Measurements from ENCODE around the gene CR1.
"Not testable (repeated sequence)": the region's sequence is repeated elsewhere in the genome, so short reads cannot be mapped to it uniquely, and the experiment has no call there.

The CR1 gene

DNA sequence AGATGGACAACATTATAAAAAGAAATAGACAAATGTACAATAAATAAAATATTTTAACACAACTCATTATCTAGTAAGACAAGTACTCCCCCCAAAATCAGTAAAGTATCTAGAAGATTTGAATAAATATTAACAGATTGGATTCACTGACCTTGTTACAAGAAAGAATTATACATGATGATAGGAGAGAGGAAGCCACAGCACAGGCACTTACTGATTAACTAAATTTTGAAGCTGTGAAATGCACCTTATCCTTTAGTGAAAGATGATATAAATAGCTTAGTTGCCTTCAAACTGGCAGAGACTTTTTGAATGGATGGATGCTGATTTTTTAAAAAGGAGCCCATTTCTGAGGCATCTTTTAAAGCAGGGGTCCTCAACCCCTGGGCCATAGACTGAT is 8.5 kb downstream of the CR1 start:
- no peak for DNase-seq (ENCODE audit: low read depth)

- no peak for DNase-seq (ENCODE audit: low read depth)
Observed at GRCh38 chr1:207510444-207510843, 14.5 kb downstream of the CR1 start.

DNA sequence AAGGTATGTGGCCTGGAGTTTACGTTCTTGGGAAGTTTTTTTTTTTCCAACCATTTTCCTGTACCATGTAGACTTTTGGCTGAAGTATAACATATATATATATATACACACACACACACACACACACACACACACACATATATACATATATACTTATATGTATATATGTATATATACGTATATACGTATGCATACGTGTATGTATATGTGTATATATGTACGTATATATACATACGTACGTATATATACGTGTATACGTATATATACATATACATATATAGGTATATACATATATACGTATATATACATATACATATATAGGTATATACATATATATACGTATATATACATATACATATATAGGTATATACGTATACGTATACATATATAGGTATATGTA is 18.9 kb downstream of the CR1 start:
- DNase-seq (ENCODE audit: low read depth): no peak

- DNase-seq (ENCODE audit: low read depth): no peak
Observed at GRCh38 chr1:207516729-207517128, 20.8 kb downstream of the CR1 start.

DNA sequence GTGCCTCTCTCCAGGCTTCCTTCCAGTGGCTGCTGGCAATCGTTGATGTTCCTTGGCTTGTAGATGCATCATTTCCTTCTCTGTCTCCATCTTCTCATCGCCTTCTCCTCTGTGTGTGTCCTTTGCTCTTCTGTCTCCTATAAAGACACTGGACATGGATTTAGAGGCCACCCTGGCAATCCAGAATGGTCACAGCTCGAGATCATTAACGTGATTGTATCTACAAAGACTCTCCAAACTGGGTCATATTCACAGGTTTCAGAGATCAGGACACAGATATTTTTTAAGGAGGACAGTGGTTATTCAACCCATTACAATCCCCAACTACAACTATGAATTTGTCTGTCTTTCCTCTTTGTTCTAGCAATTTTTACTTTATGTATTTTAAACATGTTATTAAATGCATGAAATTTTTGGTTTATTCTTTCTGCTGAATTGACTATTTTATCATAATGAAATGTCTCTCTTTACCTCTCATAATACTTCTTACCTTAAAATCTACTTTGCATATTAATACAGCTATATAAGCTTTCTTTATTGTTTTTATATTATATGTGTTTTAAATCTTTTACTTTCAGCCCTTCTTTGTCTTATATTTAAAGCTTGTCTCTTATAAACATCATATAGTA is 22.8 kb downstream of the CR1 start:
- no peak for DNase-seq (ENCODE audit: low read depth)

DNA sequence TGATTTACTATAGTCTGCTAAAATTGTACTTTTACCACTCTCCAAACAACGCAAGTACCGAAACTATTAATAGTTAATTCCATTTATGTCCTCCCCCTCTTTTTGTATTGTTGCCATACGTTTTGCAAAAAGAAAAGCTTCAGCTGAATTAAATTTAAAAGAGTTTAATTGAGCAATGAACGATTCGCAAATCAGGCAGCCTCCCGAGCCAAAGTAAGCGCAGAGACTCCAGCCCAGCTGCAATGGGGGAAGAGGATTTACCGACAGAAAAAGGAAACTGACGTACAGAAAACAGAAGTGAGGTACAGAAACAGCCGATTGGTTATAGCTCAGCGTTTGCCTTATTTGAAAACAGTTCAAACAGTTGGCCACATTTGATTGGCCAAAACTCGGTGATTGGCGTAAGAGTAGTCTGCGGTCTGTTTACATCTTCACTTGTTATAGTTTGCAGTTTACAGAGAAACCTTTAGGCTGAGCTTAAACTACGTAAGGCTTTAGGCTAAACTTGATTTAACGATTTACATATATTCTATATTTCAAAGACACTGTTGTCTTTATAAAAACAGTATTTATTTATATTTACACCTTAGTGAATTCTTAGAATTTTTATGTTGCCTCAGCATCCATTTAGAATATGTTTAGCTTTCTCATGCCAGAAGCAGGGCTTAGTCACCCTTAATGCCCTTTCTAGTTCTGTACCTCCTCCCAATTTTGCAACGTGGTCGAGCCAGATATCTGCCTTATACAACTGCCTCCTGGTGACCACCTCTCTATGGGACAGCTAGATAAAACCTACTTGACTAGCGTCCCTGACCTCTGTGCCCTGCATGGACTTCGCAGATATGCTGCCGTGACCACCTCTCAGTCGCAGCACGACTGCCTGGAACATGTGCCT is 23.8 kb downstream of the CR1 start:
- no peak for DNase-seq (ENCODE audit: low read depth)

GRCh38 chr1:207520400-207521345 is 24.7 kb downstream of the CR1 start:
- DNase-seq (ENCODE audit: low read depth): not testable (repeated sequence)

GRCh38 chr1:207525239-207525638 is 29.3 kb downstream of the CR1 start:
- not testable (repeated sequence) for DNase-seq (ENCODE audit: low read depth)

- DNase-seq (ENCODE audit: low read depth): not testable (repeated sequence)
Observed at GRCh38 chr1:207528401-207528800, 32.4 kb downstream of the CR1 start.

- not testable (repeated sequence) for DNase-seq (ENCODE audit: low read depth)
Observed at GRCh38 chr1:207536263-207536662, 40.3 kb downstream of the CR1 start.

DNA sequence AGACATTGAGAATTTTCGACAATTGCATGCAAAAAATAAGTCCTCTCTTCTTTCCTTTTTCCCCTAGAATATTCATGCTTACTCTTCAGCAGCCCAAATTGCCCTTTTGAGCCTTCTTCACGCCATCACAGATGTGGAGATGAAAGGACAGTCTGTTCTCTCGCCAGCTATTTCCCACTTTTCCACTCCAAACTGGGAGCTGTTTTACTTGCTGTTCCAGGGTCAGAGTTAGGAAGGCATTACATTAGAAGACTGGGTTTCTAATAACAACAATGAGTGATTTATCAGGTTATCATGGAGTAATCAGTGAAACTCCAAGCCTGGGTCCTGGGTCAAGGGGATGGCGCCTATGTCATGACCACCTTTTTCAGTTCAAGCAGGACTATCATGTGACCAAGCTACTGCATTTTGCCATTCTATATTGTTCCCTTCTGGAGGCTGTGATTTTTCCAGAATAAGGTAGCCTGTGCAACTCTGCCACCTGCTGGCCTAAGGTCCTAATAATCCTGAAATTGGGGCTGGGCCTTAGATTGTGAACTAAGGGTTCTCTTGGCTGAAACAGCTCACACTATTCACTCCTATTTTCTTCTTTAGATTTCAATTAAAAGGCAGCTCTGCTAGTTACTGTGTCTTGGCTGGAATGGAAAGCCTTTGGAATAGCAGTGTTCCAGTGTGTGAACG is 50.9 kb downstream of the CR1 start:
- DNase-seq (ENCODE audit: low read depth): not testable (repeated sequence)

- not testable (repeated sequence) for DNase-seq (ENCODE audit: low read depth)
Observed at GRCh38 chr1:207554823-207555222, 58.9 kb downstream of the CR1 start.

DNA sequence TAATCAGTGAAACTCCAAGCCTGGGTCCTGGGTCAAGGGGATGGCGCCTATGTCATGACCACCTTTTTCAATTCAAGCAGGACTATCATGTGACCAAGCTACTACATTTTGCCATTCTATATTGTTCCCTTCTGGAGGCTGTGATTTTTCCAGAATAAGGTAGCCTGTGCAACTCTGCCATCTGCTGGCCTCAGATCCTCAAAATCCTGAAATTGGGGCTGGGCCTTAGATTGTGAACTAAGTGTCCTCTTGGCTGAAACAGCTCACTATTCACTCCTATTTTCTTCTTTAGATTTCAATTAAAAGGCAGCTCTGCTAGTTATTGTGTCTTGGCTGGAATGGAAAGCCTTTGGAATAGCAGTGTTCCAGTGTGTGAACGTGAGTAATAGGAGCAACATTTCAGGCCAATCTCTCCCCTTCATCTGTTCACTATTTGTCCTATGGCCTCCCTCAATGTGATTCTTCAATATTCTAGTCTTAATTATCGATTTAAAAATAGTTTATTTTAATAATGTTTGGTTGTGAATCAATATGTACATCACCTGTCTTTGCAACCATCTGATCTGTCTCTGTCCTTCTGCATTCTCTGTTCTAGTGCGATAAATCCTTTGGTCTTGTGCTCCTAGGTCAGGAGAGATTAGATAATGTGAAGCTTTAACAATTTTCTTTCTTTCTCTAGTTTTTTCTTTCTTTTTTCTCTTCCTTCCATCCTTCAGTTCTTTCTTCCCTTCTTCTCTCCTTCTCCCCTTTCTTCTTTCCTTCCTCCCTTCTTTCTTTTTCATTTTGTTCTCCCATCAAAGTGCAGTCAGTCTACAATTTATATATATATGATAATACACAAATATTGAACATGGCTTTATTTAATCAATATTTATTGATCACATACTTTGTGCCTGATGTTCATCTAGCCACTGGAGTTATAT is 69.8 kb downstream of the CR1 start:
- peak; percentile 5 for DNase-seq (ENCODE audit: low read depth)

GRCh38 chr1:207571926-207572325 is 76.0 kb downstream of the CR1 start:
- DNase-seq (ENCODE audit: low read depth): not testable (repeated sequence)

GRCh38 chr1:207573074-207573473 is 77.1 kb downstream of the CR1 start:
- not testable (repeated sequence) for DNase-seq (ENCODE audit: low read depth)

GRCh38 chr1:207575381-207575780 is 79.4 kb downstream of the CR1 start:
- not testable (repeated sequence) for DNase-seq (ENCODE audit: low read depth)

DNA sequence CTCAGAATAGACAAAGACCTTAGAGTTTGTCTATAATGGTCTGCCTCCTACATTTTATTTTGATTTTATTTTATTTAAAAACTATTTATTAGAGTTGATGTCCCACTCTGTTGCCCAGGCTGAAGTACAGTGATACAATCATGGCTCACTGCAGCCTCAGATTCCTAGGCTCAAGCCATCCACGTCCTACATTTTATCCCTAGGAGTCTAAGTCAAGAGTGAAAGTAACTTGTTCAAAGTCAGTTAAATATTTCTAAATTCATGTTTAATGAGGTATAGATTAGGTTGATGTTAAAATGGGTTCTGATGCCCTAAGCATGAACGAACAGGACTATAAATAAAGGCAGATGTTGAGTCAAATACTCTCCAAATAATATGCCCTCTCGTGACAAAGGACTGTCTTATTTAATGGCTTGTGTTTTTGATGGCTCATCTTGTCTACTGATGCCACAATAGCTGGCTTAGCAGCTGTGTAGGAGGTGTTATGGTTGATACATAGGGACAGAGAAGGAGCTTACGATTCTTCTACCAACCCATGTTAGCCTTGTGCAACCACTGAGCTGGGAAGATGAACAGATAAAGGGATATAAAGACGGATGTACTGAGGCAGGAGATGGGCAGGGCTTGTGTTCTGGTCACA is 83.0 kb downstream of the CR1 start:
- no peak for DNase-seq (ENCODE audit: low read depth)

DNA sequence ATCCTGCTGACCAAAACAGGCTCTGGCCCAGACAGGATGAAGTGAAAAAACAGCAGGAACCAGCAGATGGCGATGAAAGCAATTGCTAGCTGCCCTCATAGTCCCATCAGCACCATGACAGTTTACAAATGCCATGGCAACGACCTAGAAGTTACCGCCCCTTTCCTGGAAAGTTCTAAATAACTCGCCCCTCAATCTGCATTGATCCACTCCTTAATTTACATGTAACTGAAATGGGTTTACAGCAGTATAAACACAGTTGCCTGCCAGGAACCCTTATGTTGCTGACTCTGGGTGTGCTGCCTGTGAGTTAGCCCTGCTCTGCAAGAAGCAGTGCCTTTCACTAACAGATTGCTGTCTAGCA is 83.5 kb downstream of the CR1 start:
- peak; percentile 78 for DNase-seq (ENCODE audit: low read depth)

DNA sequence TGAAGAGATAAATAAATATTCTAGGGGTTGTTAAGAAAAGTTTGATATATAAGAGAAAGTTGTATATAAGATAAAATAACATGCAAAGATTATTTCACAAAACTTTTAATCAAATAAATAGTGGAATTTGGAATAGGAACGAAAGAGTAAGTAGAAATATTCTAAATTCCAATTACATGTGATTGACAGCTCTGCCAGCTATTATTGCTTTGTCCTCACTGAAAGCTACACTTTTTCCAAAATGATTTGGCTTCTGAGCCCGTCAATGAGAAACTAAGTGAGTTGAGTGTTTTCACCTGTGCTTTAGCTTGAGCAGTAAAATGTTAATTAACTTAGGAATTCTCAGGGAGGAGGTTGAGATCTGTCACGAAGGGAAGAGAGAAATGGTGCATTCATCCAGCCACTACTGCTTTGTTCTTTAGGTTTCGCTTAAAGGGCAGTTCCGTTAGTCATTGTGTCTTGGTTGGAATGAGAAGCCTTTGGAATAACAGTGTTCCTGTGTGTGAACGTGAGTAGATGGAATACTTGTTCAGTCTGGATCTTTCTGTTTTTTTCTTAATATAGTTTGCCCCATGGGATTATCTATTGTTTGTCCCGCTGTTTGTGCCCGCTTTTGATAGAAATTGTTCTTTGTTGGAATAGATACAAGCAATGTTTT is 85.7 kb downstream of the CR1 start:
- no peak for DNase-seq (ENCODE audit: low read depth)

GRCh38 chr1:207589506-207589905 is 93.5 kb downstream of the CR1 start:
- DNase-seq (ENCODE audit: low read depth): not testable (repeated sequence)
